ENCODE measurements around the gene APBA1. TPM values are rescaled to one million over a fixed set of nuclear protein-coding genes. Genes with fewer than 3 reads are reported as not detected.
"Not testable (repeated sequence)": the region's sequence is repeated elsewhere in the genome, so short reads cannot be mapped to it uniquely, and the experiment has no call there.

Gene APBA1
- total and polyA plus RNA-seq, 2 donors (not counting 3 experiments of a cell fraction or from before 2014, with no cell fraction given), result 6.1 to 11.3 TPM

DNA sequence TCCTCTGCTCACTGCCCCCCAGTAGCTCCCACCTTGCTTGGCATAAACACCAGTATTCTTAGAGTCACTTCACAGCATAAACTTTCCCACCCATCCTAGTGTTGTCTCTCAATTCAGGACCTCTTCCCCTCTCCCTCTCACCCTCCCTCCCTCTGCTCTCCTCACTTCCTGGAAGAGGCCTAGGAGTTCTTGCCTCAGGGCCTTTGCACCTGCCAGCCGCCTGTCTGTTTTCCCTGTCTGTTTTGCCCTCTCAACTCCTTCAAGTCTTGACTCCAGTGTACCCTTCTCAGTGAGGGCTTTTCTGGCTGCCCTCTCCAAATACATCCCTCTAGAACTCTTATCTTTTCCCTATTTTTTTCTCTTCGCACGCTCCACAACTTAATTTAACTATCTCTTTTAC, 260.9 kb downstream of the APBA1 start:
- no peaks in the 10 kb centered on the region for H3K9me1 ChIP-seq (replicated peaks; ENCODE audit: control insufficient read depth, extremely low read depth, insufficient read depth, low read length)
- no peaks in the 10 kb centered on the region for H3K4me1 ChIP-seq (ENCODE audit: control insufficient read depth, extremely low read depth, insufficient read depth, low read length)
- TF ChIP-seq, protein P1, sequence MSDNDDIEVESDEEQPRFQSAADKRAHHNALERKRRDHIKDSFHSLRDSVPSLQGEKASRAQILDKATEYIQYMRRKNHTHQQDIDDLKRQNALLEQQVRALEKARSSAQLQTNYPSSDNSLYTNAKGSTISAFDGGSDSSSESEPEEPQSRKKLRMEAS (IDR thresholded peaks at IDR 0.05; ENCODE audit: insufficient read depth, insufficient read length), result no peak
- no peak for TF ChIP-seq FOS (IDR thresholded peaks at IDR 0.05; ENCODE audit: borderline replicate concordance, insufficient read depth, low read length)
- TF ChIP-seq POLR2AphosphoS5 (IDR thresholded peaks at IDR 0.05; ENCODE audit: insufficient read depth, low read depth, low read length), result no peak
- DNase-seq (ENCODE audit: low read depth, low spot score) (no peak), FAIRE-seq (no peak)
- H3K27me3 ChIP-seq (ENCODE audit: control insufficient read depth in 2 of 2, insufficient read depth in 2 of 2, low read length in 2 of 2), result no peaks in the 10 kb centered on the region
- no TSS peak for BruUV-seq (replicated peaks)
- no peak overlapping the region for H3K9ac ChIP-seq (replicated peaks; ENCODE audit: extremely low read depth, insufficient read depth, low read length)
- H3K4me2 ChIP-seq (ENCODE audit: insufficient read depth, low read length), result no peak overlapping the region
- H3K36me3 ChIP-seq (ENCODE audit: control insufficient read depth in 2 of 2, extremely low read depth in 1 of 2, insufficient read depth in 2 of 2, low read length in 2 of 2), result no peaks in the 10 kb centered on the region
- ChIA-PET CTCF (no interaction called here), POLR2A (no interaction called here)
- no peaks in the 10 kb centered on the region for H3K79me2 ChIP-seq (ENCODE audit: control insufficient read depth, insufficient read depth, low read length)
- no peak overlapping the region for H2AFZ ChIP-seq (ENCODE audit: low read depth, low read length)
- H3K27ac ChIP-seq (ENCODE audit: insufficient read depth, low read depth, low read length), result no peak overlapping the region
- dilution Hi-C loops (cut with MboI; ENCODE audit: extremely low pct_ligation_motif_present, low sequenced_read_pairs) (no loop called here), intact Hi-C loops (cut with micrococcal nuclease) (loop anchor here (5.0 kb wide), 1 partner anchor 701 kb away; no protein-coding TSS in a partner anchor)
- H3K9me3 ChIP-seq (replicated peaks; ENCODE audit: control insufficient read depth, insufficient read depth, low read length), result no peaks in the 10 kb centered on the region
- no peak overlapping the region for H3K4me3 ChIP-seq (replicated peaks in 1 of 3; ENCODE audit: insufficient read depth in 1 of 3, low read depth in 1 of 3, low read length in 3 of 3)
- no peaks in the 10 kb centered on the region for H4K20me1 ChIP-seq (replicated peaks; ENCODE audit: control insufficient read depth, extremely low read depth, insufficient read depth, low read length)

DNA sequence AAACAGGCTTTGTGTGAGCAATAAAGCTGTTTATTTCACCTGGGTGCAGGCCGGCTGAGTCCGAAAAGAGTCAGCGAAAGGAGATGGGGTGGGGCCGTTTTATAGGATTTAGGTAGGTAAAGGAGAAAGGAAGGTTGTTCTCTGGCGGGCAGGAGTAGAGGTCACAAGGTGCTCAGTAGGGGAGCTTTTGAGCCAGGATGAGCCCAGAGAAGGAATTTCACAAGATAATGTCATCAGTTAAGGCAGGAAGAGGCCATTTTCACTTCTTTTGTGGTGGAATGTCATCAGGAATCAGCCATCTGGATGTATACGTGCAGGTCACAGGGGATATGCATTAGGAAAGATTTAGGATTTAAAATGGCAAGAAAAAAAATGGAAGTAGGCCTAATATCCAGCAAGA, 262.2 kb downstream of the APBA1 start:
- CTCF ChIA-PET; H3K9me3 ChIP-seq (replicated peaks; ENCODE audit: control insufficient read depth, insufficient read depth, low read length); H3K9ac ChIP-seq (replicated peaks; ENCODE audit: extremely low read depth, insufficient read depth, low read length); H3K27me3 ChIP-seq (ENCODE audit: control insufficient read depth in 2 of 2, insufficient read depth in 2 of 2, low read length in 2 of 2); FAIRE-seq; H3K27ac ChIP-seq (ENCODE audit: insufficient read depth, low read depth, low read length); H3K79me2 ChIP-seq (ENCODE audit: control insufficient read depth, insufficient read depth, low read length); H3K9me1 ChIP-seq (replicated peaks; ENCODE audit: control insufficient read depth, extremely low read depth, insufficient read depth, low read length); H3K36me3 ChIP-seq (ENCODE audit: control insufficient read depth in 2 of 2, extremely low read depth in 1 of 2, insufficient read depth in 2 of 2, low read length in 2 of 2); H2AFZ ChIP-seq (ENCODE audit: low read depth, low read length); DNase-seq (ENCODE audit: low read depth, low spot score); H3K4me2 ChIP-seq (ENCODE audit: insufficient read depth, low read length); BruUV-seq (replicated peaks); H3K4me1 ChIP-seq (ENCODE audit: control insufficient read depth, extremely low read depth, insufficient read depth, low read length); POLR2A ChIA-PET; dilution Hi-C loops (cut with MboI; ENCODE audit: extremely low pct_ligation_motif_present, low sequenced_read_pairs); H4K20me1 ChIP-seq (replicated peaks; ENCODE audit: control insufficient read depth, extremely low read depth, insufficient read depth, low read length); H3K4me3 ChIP-seq (replicated peaks in 1 of 3; ENCODE audit: insufficient read depth in 1 of 3, low read depth in 1 of 3, low read length in 3 of 3): not testable (repeated sequence)
- intact Hi-C loops (cut with micrococcal nuclease), result loop anchor here (5.0 kb wide), 1 partner anchor 702 kb away; no protein-coding TSS in a partner anchor
